GM21526 (cell line): ENCODE data around the gene GNE.
"Not testable (repeated sequence)": the region's sequence is repeated elsewhere in the genome, so short reads cannot be mapped to it uniquely, and the experiment has no call there.

ENCODE experiments used
- ATAC-seq: cut with Tn5 transposase; IDR thresholded peaks from one replicate; pipeline ENCODE4 v1.9.1; 2021; ENCODE audit warnings: moderate library complexity; ENCODE audit not compliant: unreplicated experiment, low FRiP score

GNE gene

DNA sequence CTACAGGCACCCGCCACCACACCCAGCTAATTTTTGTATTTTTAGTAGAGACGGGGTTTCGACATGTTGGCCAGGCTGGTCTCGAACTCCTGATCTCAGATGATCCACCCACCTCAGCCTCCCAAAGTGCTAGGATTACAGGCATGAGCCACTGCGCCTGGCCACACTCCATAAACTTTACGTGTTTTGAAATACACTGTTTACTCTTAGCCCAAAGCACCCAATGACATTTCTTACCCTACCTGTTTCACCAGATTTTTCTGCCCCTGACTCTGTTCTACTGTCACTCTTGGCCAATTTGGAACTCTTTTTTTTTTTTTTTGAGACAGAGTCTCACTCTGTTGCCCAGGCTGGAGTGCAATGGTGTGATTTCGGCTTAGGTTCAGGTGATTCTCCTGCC lies 15.1 kb upstream of the GNE start:
- not testable (repeated sequence) for ATAC-seq

DNA sequence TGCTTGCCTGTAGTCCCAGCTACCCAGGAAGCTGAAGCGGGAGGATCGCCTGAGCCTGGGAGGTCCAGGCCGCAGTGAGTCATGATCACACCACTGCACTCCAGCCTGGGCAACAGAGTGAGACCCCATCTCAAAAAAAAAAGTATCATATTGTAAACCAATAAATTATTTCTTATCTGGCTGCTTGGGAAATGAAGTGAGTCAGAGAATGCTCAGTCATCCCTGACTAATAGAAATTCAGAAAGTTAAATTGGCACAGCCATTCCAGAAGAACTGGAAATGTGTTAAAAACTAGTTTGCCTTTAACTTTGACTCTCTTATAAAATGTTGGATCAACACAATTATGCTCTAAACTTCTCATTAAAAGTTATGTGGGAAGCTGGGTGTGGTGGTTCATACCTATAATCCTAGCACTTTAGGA lies 9.8 kb upstream of the GNE start:
- no peak for ATAC-seq

GRCh38 chr9:36264896-36265295 lies 6.6 kb upstream of the GNE start:
- ATAC-seq: no peak

DNA sequence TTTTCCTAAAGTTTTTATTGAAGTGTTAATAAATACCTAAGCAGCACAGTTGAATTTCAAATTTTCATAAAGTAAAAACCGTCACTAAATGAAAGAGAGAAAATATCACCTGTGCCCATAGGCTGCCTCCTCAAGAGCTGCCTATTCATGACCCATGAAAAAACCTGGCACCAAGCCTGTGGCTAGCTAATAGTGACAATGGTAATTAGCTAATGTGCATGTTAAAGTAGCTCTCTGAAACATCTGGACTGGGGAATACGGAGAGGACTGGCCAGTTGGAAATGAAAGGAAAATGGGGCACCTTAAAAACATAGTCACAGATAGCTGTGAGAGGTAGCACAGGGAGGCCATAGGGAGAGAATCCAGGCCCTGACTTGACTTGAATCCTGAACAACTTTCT lies 5.4 kb upstream of the GNE start:
- ATAC-seq: no peak

DNA sequence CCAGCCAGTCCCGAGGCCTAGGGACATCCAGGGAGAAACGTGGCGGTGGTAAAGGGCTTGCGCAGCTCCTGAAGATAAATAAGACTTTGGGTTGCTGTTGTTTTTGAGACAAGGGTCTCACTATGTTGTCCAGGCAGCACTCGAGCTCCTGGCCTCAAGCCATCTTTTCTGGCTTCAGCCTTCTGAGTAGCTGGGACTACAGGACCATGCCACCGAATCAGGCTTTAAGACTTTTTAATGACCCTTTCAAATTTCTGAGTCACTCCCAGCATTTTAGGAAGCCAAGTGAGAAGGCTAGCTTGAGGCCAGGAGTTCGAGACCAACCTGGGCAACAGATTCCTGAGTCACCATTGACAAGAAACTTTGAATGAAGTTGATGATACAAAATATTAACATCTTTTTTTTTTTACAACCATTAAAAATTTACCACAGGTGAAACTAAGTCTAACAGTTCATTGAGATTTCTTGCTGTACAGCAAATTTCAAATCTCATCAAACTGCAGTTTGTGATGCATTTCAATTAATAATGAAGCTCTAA lies 817 bp upstream of the GNE start:
- no peak for ATAC-seq

DNA sequence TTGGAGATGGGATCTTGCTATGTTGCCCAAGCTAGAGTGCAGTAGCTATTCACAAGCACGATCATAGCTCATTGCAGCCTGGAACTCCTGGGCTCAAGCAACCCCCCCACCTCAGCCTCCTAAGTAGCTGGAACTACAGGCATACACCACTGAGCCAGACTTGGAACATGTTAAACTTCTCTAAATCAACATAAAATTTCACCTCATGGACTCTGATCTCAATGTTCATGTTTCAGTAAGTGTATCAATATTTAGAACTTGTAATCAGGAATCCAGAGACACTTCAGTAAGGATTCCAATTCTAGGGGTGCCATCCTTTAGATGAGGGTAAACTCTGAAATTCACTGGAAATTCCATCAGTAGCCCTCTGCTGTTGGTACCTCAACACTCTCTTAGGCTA lies 6.8 kb downstream of the GNE start:
- ATAC-seq: no peak

DNA sequence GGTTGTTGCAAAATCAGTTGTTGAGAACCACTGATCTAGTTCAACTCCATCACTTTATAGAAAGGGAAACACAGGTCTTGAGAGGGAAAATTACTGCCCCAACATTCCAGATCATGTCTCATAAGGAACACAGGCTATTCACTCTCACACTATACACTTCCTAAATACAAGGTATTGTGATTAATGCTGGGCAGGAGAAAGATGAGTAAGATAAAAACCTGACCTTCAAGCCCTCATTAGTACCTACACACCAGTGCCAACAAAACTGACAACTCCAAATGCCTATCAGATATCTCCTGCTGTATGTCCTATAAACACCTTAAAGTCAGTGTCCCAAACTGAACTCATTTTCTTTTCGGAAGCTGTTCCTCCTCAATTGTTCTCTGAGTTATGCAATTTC lies 8.2 kb downstream of the GNE start:
- no peak for ATAC-seq

DNA sequence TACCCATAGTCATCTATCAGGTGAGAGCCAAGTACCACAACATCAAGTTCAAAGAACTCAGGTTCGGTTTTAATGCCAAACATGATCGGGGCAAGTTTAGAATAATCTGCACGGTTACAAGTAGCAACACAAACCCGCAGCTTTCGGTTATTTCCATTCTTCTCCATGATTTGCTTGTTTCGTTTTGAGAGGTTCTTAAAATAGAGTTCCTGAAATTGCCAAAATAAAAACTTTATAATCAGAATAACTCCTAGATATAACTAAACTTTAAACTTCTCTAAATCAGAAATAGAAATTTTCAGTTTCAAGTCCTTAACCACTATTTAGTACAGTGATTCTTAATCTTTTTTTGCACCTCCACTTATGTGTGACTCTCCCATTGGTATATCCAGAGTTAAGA lies 9.1 kb downstream of the GNE start:
- no peak for ATAC-seq

GRCh38 chr9:36248061-36248460 lies 10.2 kb downstream of the GNE start:
- not testable (repeated sequence) for ATAC-seq

DNA sequence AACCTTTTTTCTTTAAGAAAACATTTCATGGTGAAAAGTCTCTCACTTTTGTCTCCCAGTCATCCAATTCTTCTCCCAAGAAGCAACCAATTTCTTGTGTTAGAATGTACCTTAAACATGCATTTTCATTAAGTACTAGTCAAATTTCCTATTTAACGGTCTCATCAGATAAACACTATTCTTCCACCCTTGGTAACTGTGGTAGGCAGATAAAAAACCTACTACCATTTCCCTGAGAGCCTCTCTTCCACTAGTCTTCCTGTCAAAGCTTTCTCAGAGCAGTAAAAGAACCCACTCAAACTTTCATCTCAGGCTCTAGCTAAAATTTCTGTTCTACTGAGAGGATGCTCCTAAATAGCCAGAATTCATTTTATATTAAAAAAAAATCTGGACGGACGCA lies 10.9 kb downstream of the GNE start:
- ATAC-seq: no peak

DNA sequence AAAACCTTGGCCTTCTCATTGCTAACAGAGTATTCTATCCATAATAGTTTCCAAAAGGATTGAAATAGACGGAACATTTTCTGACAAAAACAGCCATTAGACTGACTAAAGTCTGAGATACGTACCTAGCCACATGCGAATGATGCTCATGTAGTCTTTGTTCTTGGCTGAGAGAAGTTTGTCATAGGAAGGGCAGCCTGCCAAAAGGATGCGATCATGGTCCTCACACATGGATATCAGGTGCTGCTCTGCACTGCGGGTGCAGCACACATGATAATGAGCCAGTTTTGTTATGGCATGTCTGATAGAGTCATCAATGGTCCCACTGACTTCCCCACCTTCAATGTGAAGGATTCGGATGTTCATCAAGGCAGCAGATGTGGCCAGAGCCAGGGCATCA lies 12.3 kb downstream of the GNE start:
- ATAC-seq: no peak

DNA sequence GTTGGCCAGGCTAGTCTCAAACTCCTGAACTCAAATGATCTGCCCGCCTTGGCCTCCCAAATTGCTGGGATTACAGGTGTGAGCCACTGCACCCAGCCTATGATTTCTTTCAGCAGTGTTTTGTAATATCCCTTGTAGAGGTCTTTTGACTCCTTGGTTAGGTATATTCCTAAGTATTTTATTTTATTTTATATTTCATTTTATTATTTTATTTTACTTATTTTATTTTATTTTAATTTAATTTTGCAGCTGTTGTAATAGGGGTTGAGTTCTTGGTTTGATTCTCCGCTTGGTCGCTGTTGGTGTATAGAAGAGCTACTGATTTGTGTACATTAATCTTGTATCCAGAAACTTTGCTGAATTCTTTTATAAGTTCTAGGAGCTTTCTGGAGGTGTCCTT lies 18.6 kb downstream of the GNE start:
- ATAC-seq: not testable (repeated sequence)

DNA sequence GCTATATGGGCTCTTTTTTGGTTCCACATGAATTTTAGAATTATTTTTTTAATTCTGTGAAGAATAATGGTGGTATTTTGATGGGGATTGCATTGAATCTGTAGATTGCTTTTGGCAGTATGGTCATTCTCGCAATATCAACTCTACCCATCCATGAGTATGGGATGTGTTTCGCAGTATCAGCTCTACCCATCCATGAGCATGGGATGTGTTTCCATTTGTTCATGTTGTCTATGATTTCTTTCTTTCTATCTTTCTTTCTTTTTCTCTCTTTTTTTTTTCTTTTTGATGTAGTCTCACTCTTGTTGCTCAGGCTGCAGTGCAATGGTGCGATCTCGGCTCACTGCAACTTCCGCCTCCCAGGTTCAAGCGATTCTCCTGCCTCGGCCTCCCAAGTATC lies 19.0 kb downstream of the GNE start:
- not testable (repeated sequence) for ATAC-seq

- ATAC-seq: no peak
Measured at GRCh38 chr9:36237230-36237629, 21.0 kb downstream of the GNE start.

GRCh38 chr9:36222449-36222848 lies 35.8 kb downstream of the GNE start:
- ATAC-seq: no peak

- ATAC-seq: no peak
Measured at GRCh38 chr9:36221667-36222066, 36.6 kb downstream of the GNE start.

DNA sequence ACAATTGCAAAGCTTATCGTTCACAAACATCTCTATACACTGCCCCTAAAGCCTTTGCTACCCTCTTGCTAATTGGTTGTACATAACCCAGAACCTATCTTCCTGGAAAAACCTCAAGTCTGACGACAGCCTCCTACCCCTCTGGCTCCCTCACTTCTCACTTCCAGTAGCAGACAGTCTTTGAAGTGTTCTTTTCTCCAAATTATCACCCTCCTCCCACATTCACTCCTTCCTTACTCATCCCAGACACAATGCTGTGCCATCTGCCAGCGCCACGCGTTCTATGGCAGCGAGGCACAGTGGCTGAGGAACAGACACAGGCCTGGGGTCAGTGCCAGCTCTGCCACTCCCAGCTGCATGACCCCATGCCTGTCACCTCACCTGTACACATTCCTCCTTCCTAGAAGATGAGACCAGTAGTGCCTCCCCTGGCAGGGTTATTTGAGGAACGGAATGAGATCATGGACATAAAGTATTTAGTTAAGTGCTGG lies 39.8 kb downstream of the GNE start:
- no peak for ATAC-seq

DNA sequence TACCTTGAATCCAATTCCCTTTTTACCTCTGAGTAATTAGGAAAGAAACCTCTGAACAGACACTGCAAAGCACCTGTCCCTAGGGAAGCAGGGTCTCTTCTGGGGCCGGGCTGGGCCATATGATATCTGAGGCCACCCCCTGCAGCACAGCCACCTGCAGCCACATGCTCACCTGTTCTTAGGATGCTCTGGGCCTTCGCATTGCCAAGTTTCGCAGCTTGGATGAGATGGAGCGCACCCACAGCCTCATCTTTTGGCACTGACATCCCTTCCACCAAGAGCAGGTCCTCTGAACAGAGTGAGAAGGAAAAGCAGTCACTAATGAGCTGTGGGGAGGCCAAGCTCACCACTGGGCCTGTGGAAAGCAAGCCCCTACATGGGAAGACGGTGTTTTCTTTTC lies 40.2 kb downstream of the GNE start:
- ATAC-seq: no peak

- ATAC-seq: no peak
Measured at GRCh38 chr9:36217256-36217968, 40.8 kb downstream of the GNE start.

GRCh38 chr9:36214571-36214970 lies 43.7 kb downstream of the GNE start:
- ATAC-seq: no peak

DNA sequence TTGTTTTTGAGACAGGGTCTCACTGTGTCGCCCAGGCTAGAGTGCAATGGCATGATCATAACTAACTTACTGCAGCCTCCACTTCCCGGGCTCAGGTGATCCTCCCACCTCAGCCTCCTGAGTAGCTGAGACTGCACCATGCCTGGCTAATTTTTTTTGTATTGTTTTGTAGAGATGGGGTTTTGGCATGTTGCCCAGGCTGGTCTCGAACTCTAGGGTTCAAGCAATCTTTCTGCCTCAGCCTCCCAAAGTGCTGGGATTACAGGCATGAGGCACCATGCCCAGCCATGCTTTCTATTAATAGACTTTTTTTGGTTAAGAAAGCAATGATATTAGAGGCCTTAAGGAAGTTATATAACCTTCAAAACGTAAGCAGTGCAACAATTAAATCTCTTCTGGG lies 44.3 kb downstream of the GNE start:
- ATAC-seq: no peak

DNA sequence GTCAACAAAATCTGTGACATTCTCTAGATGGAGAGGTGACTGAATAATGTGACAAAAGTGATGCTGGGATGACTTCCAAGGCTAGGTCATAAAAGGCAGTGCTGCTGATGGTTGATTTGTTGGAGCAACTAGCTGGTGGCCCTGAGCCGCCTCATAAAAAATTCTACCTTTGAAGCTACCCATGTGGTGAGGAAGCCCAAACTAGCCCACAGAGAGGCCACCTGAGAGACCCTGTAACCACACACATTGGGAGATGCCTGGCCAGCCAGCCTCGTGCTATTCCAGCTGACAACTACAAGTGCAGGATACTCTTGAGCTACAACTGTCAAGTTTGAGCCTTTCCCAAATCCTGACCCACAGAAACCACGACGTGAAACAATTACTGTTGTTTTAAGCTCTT lies 44.9 kb downstream of the GNE start:
- ATAC-seq: no peak

GRCh38 chr9:36211510-36211909 lies 46.7 kb downstream of the GNE start:
- no peak for ATAC-seq
